Coronary artery (tissue), 2 donors: ENCODE measurements around the gene MFAP2.

Experiments used
- DNase-seq: peaks from one replicate; pipeline ENCODE4 v3.0.0-alpha.2; 2017; ENCODE audit warnings: low spot score
- H3K27ac ChIP-seq, 2 donors: fragments of 200-600 bp; sonication (generic); one replicate each; pipeline ENCODE4 v1.5.1; 2016 to 2019
- H3K4me3 ChIP-seq: fragments of 200-600 bp; sonication (generic); 2 replicates; pipeline ENCODE4 v1.5.1; 2016; ENCODE audit warnings: mild to moderate bottlenecking, moderate library complexity
- CTCF ChIP-seq: fragments of 200-600 bp; sonication (generic); IDR thresholded peaks from one replicate; pipeline ENCODE4 v1.5.1; 2019; ENCODE audit warnings: antibody characterized with exemption

MFAP2 gene

GRCh38 chr1:16927711-16928485 lies 52.5 kb downstream of the MFAP2 start:
- H3K27ac ChIP-seq, result no peak overlapping the region
- no peak overlapping the region for H3K4me3 ChIP-seq
- no peak for TF ChIP-seq CTCF
- no peak for DNase-seq

- no peak overlapping the region for H3K4me3 ChIP-seq
- no peak for TF ChIP-seq CTCF
- no peak for DNase-seq
- no peak overlapping the region for H3K27ac ChIP-seq
These were observed 53.2 kb downstream of the MFAP2 start for GRCh38 chr1:16927256-16927655.

- no peak overlapping the region for H3K27ac ChIP-seq
- no peak for DNase-seq
- no peak overlapping the region for H3K4me3 ChIP-seq
- TF ChIP-seq CTCF, result no peak
These were observed 53.8 kb downstream of the MFAP2 start for GRCh38 chr1:16926491-16927073.

GRCh38 chr1:16925635-16926490 lies 54.6 kb downstream of the MFAP2 start:
- no peak overlapping the region for H3K4me3 ChIP-seq
- no peak overlapping the region for H3K27ac ChIP-seq
- TF ChIP-seq CTCF, result no peak
- DNase-seq, result no peak

- no peak for DNase-seq
- Histone ChIP-seq H3K4me3 (no peak overlapping the region), H3K27ac (no peak overlapping the region)
- TF ChIP-seq CTCF, result no peak
These were observed 55.4 kb downstream of the MFAP2 start for GRCh38 chr1:16924919-16925477.
